Mesothelial cell of epicardium (in vitro differentiated cells): ENCODE results near the gene IPO13. TPM values are rescaled to one million over a fixed set of nuclear protein-coding genes. Genes with fewer than 3 reads are reported as not detected.

ENCODE experiments used
- DNase-seq, 2 experiments: peaks; one replicate each; pipeline ENCODE4 v3.0.0; 2021; ENCODE audit warnings: low spot score in 2 of 2; ENCODE audit not compliant: unreplicated experiment in 2 of 2
- H3K27ac Mint-ChIP-seq: 2 replicates; pipeline ENCODE4 v1.8.0; 2021; ENCODE audit warnings: mixed read lengths
- H3K27me3 Mint-ChIP-seq: 2 replicates; pipeline ENCODE4 v1.8.0; 2021; ENCODE audit warnings: low read depth, mixed read lengths
- H3K36me3 Mint-ChIP-seq: 2 replicates; pipeline ENCODE4 v1.8.0; 2021; ENCODE audit warnings: mixed read lengths
- H3K4me1 Mint-ChIP-seq: 2 replicates; pipeline ENCODE4 v1.8.0; 2021; ENCODE audit warnings: mixed read lengths
- H3K4me3 Mint-ChIP-seq: 2 replicates; pipeline ENCODE4 v1.8.0; 2021; ENCODE audit warnings: mild to moderate bottlenecking, moderate library complexity, mixed read lengths
- H3K9me3 Mint-ChIP-seq: 2 replicates; pipeline ENCODE4 v1.8.0; 2021; ENCODE audit warnings: mixed read lengths
- total RNA-seq: library from RNA; stranded (reverse); gene quantifications from 3 replicates; pipeline ENCODE4 v1.2.1, GENCODE V29; 2021
- TF ChIP-seq, protein P1 (sequence below): fragments of 200-600 bp; sonication (generic); IDR thresholded peaks from one replicate; pipeline ENCODE4 v1.5.0; 2021; ENCODE audit warnings: antibody characterized with exemption; ENCODE audit not compliant: unreplicated experiment

Gene IPO13
- total RNA-seq, 1 donor from 2014 or later: 26.4 TPM

- DNase-seq: no peak
- H3K27ac Mint-ChIP-seq: no peak overlapping the region
- no peaks in the 10 kb centered on the region for H3K27me3 Mint-ChIP-seq
- no peaks in the 10 kb centered on the region for H3K4me1 Mint-ChIP-seq
- no peaks in the 10 kb centered on the region for H3K9me3 Mint-ChIP-seq
- H3K4me3 Mint-ChIP-seq: no peak overlapping the region
- TF ChIP-seq, protein P1, sequence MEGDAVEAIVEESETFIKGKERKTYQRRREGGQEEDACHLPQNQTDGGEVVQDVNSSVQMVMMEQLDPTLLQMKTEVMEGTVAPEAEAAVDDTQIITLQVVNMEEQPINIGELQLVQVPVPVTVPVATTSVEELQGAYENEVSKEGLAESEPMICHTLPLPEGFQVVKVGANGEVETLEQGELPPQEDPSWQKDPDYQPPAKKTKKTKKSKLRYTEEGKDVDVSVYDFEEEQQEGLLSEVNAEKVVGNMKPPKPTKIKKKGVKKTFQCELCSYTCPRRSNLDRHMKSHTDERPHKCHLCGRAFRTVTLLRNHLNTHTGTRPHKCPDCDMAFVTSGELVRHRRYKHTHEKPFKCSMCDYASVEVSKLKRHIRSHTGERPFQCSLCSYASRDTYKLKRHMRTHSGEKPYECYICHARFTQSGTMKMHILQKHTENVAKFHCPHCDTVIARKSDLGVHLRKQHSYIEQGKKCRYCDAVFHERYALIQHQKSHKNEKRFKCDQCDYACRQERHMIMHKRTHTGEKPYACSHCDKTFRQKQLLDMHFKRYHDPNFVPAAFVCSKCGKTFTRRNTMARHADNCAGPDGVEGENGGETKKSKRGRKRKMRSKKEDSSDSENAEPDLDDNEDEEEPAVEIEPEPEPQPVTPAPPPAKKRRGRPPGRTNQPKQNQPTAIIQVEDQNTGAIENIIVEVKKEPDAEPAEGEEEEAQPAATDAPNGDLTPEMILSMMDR: no peak
- peaks cover 5% of the 10 kb centered on the region for H3K36me3 Mint-ChIP-seq
Observed at GRCh38 chr1:43962324-43962723, 15.6 kb downstream of the IPO13 start.

DNA sequence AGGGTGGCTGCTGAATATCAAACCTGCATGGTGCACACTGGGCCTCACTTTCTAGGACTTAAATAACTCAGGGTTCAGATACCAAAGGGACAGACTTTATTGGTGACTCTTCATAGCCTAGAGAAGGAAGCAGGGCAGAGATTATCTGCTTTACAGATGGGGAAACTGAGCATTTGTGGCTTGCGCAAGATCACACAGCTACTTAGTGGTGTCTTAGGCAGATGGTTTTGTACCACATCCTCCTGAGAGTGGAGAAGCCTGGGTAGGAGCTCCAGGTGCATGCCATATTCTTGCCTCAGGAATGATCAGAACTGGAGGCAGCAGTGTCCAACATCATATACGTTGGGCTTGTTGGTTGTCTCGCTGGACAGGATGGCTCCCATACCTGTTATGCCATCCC is 16.3 kb downstream of the IPO13 start:
- peaks cover 9% of the 10 kb centered on the region for H3K36me3 Mint-ChIP-seq
- no peaks in the 10 kb centered on the region for H3K4me1 Mint-ChIP-seq
- DNase-seq: no peak
- no peak overlapping the region for H3K27ac Mint-ChIP-seq
- H3K9me3 Mint-ChIP-seq: peaks cover 3% of the 10 kb centered on the region
- no peak overlapping the region for H3K4me3 Mint-ChIP-seq
- no peaks in the 10 kb centered on the region for H3K27me3 Mint-ChIP-seq
- TF ChIP-seq, protein P1: no peak

GRCh38 chr1:43963890-43964289 is 17.1 kb downstream of the IPO13 start:
- no peak overlapping the region for H3K27ac Mint-ChIP-seq
- H3K4me1 Mint-ChIP-seq: no peaks in the 10 kb centered on the region
- no peak overlapping the region for H3K4me3 Mint-ChIP-seq
- H3K9me3 Mint-ChIP-seq: peaks cover 11% of the 10 kb centered on the region
- H3K36me3 Mint-ChIP-seq: peaks cover 13% of the 10 kb centered on the region
- TF ChIP-seq, protein P1: no peak
- no peaks in the 10 kb centered on the region for H3K27me3 Mint-ChIP-seq
- DNase-seq: no peak

DNA sequence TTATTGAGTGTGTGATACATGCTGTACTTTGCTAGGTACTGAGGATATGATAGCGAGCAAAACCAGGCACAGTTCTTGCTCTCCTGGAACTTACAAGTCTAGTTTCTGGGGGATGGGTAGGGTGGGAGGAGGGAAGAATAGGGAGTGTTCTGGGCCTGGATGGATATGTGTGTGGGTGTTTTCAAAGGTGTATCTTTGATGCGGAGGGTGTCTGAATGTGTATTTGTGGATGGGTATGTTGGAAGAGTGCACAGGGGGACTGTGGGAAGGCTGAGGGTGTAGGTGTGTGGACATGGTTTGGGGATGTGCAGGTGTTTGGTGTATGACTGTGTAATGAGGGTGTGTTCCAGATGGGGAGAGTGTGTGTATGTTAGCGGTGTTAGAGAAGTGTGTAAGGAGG is 18.6 kb downstream of the IPO13 start:
- Mint-ChIP-seq H3K27me3 (no peaks in the 10 kb centered on the region), H3K27ac (no peak overlapping the region), H3K36me3 (peaks cover 13% of the 10 kb centered on the region), H3K4me3 (no peak overlapping the region), H3K4me1 (peaks cover 7% of the 10 kb centered on the region), H3K9me3 (peaks cover 11% of the 10 kb centered on the region)
- DNase-seq: no peak
- TF ChIP-seq, protein P1: no peak

- Mint-ChIP-seq H3K4me1 (peaks cover 15% of the 10 kb centered on the region), H3K27me3 (no peaks in the 10 kb centered on the region), H3K4me3 (no peak overlapping the region)
Observed at GRCh38 chr1:43968348-43968948, 21.7 kb downstream of the IPO13 start.

More at GRCh38 chr1:43968348-43968948, 21.7 kb downstream of the IPO13 start:
- peaks cover 11% of the 10 kb centered on the region for H3K9me3 Mint-ChIP-seq
- peaks cover 13% of the 10 kb centered on the region for H3K36me3 Mint-ChIP-seq
- TF ChIP-seq, protein P1: no peak
- DNase-seq: no peak
- no peak overlapping the region for H3K27ac Mint-ChIP-seq
